ENCODE data around the gene IQSEC2.

- no peak for TF ChIP-seq CTCF (conservative IDR thresholded peaks at IDR 0.05 in 1 of 2, IDR thresholded peaks at IDR 0.05 in 1 of 2; ENCODE audit: extremely low read depth in 1 of 2, insufficient read depth in 1 of 2, low read depth in 1 of 2, low read length in 2 of 2)
- TF ChIP-seq EZH2 (IDR thresholded peaks at IDR 0.05; ENCODE audit: borderline replicate concordance, low read length): no peak
Observed at GRCh38 chrX:53224860-53225797, 56.3 kb downstream of the IQSEC2 start, which contains the start of gene KDM5C.

Measured in mammary epithelial cell (primary cell).